CD4-positive, alpha-beta T cell treated with Interleukin-6 for 4 hours (primary cell): ENCODE data around the gene IQCE.
"Not testable (repeated sequence)": the region's sequence is repeated elsewhere in the genome, so short reads cannot be mapped to it uniquely, and the experiment has no call there.

Source experiments
- DNase-seq: peaks from one replicate; pipeline ENCODE4 v3.0.0-alpha.2; 2020; ENCODE audit warnings: mixed read lengths

Gene IQCE

GRCh38 chr7:2532816-2533215 is 26.0 kb upstream of the IQCE start:
- DNase-seq = not testable (repeated sequence)

- DNase-seq = not testable (repeated sequence)
Observed at GRCh38 chr7:2533566-2533965, 25.2 kb upstream of the IQCE start.

GRCh38 chr7:2534214-2534613 is 24.6 kb upstream of the IQCE start:
- DNase-seq = not testable (repeated sequence)

GRCh38 chr7:2535872-2536627 is 22.7 kb upstream of the IQCE start:
- DNase-seq = not testable (repeated sequence)

- no peak for DNase-seq
Observed at GRCh38 chr7:2537981-2538851, 20.6 kb upstream of the IQCE start.

- no peak for DNase-seq
Observed at GRCh38 chr7:2539031-2539911, 19.5 kb upstream of the IQCE start.

- no peak for DNase-seq
Observed at GRCh38 chr7:2540133-2540532, 18.6 kb upstream of the IQCE start.

- no peak for DNase-seq
Observed at GRCh38 chr7:2540641-2541051, 18.1 kb upstream of the IQCE start.

- no peak for DNase-seq
Observed at GRCh38 chr7:2541291-2542010, 17.3 kb upstream of the IQCE start.

GRCh38 chr7:2542011-2542915 is 16.5 kb upstream of the IQCE start:
- no peak for DNase-seq

GRCh38 chr7:2542916-2543871 is 15.6 kb upstream of the IQCE start:
- DNase-seq = no peak

GRCh38 chr7:2544541-2545188 is 14.1 kb upstream of the IQCE start:
- DNase-seq = no peak

GRCh38 chr7:2545746-2546425 is 12.9 kb upstream of the IQCE start:
- DNase-seq = no peak

GRCh38 chr7:2546776-2547586 is 11.8 kb upstream of the IQCE start:
- DNase-seq = no peak

GRCh38 chr7:2551418-2551817 is 7.4 kb upstream of the IQCE start:
- DNase-seq = no peak

GRCh38 chr7:2553108-2553507 is 5.7 kb upstream of the IQCE start:
- DNase-seq = no peak

GRCh38 chr7:2553831-2554581 is 4.8 kb upstream of the IQCE start:
- no peak for DNase-seq
